Measurements from ENCODE around the gene NDUFA8.

- TF ChIP-seq EZH2 (IDR thresholded peaks at IDR 0.05; ENCODE audit: insufficient read depth, poor library complexity, severe bottlenecking) (no peak), EZH2phosphoT487 (IDR thresholded peaks at IDR 0.05; ENCODE audit: insufficient read depth, low read depth) (no peak)
Measured at GRCh38 chr9:122103985-122104384, 55.6 kb downstream of the NDUFA8 start.

All from GM23248 (cell line).